Measurements from ENCODE around the gene NSMF.
A peak's percentile ranks its signal among the peaks of the same experiment; 100 is the strongest.

The NSMF gene

DNA sequence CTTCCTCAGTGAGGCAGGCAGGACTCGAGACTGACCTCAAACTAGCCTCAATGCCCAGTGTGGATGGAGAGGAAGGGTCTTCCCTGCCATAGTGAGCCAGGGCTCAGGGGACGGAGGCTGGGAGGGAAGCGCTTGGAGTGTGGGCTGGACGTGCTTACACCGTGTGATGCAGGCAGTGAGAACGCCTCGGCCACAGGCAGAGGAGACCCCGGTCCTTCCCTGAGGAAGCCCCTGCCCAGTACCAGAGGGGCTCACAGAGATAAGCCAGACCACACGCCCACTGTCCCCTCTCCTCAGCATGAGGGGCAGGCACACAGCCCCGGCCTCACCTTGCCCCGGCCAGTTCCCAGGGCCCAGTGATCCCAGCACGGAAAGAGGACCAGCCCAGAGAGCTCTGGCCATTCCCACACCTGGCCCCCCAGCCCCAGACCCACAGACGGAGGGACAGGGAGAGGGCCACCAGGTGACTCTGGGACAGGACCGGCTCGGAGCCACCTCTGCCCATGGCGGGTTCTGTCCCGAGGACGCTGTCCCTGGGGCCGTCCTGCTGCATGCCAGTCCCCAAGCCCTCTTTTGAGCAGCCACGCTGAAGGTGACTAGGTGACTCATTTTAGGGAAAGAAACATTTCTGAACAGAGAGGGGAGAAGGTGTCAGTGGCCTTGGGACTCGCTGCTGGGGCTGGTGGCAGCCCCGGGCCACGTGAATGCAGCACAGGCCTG lies 6.0 kb upstream of the NSMF start:
- Histone ChIP-seq H3K36me3 (no peaks in the 10 kb centered on the region), H3K4me1 (no peaks in the 10 kb centered on the region), H3K4me3 (ENCODE audit: low read depth, low read length) (no peak overlapping the region), H3K27me3 (no peaks in the 10 kb centered on the region), H3K9me3 (no peaks in the 10 kb centered on the region)
- DNase-seq, result no peak
- TF ChIP-seq, protein P1, sequence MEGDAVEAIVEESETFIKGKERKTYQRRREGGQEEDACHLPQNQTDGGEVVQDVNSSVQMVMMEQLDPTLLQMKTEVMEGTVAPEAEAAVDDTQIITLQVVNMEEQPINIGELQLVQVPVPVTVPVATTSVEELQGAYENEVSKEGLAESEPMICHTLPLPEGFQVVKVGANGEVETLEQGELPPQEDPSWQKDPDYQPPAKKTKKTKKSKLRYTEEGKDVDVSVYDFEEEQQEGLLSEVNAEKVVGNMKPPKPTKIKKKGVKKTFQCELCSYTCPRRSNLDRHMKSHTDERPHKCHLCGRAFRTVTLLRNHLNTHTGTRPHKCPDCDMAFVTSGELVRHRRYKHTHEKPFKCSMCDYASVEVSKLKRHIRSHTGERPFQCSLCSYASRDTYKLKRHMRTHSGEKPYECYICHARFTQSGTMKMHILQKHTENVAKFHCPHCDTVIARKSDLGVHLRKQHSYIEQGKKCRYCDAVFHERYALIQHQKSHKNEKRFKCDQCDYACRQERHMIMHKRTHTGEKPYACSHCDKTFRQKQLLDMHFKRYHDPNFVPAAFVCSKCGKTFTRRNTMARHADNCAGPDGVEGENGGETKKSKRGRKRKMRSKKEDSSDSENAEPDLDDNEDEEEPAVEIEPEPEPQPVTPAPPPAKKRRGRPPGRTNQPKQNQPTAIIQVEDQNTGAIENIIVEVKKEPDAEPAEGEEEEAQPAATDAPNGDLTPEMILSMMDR (IDR thresholded peaks at IDR 0.05; ENCODE audit: low read depth, low read length), result no peak

DNA sequence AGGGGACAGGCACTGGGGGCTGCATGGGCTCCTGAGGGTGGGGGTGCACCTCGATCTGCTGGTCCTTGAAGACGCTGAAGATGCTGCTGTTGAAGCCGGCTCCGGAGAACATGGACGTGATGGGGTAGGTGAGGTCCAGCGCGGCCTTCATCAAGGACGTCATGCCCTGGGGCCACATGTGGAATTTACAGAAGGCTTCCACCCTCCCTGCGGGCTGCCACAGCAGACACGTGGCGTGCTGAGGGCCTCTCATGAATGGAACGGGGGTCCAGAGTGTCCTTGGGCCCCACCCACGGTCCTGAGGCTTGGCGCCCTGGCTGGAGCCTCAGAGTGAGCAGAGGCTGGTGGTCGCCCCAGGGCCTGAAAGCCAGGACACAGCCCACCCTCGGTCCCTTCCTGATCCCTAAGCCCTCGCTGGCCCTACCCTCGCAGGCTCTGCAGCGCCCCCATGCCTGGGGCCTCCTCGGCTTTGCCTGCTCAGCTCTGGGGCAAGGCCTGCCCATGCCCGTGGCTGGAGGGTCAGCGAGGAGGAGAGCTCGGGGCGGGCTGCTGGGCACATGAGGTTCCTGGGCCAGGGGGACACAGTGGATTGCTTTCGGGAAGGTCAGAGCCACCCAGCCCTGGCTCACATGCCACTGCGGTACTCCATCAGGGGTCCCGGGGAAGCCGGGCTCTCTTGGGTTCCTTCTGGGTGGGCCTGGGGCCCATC lies 5.3 kb upstream of the NSMF start:
- Histone ChIP-seq H3K4me3 (ENCODE audit: low read depth, low read length) (no peak overlapping the region), H3K9me3 (no peaks in the 10 kb centered on the region), H3K4me1 (peaks cover 4% of the 10 kb centered on the region), H3K36me3 (no peaks in the 10 kb centered on the region), H3K27me3 (no peaks in the 10 kb centered on the region)
- no peak for DNase-seq
- TF ChIP-seq, protein P1 (IDR thresholded peaks at IDR 0.05; ENCODE audit: low read depth, low read length), result no peak

DNA sequence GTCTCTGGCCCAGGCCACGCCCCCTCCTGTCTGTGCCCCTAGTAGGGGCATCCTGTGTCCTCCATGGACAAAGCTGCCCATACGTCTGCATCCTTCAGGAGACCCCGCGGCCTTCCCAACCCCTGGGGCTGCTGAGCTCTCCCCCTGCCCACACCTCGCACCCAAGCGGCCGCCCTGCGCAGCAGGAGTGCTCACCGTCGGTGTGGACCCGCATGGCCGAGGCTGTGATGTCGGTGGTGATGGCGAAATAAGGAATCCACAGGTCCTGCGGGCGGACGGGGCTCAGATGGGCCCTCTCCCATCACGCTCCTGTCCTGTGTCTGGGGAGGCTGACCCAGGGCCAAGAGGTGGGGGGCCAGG lies 4.8 kb upstream of the NSMF start:
- no peaks in the 10 kb centered on the region for H3K36me3 ChIP-seq
- TF ChIP-seq, protein P1 (IDR thresholded peaks at IDR 0.05; ENCODE audit: low read depth, low read length), result no peak
- H3K27me3 ChIP-seq, result no peaks in the 10 kb centered on the region
- peaks cover 5% of the 10 kb centered on the region for H3K4me1 ChIP-seq
- DNase-seq, result no peak
- H3K9me3 ChIP-seq, result no peaks in the 10 kb centered on the region
- H3K4me3 ChIP-seq (ENCODE audit: low read depth, low read length), result no peak overlapping the region

DNA sequence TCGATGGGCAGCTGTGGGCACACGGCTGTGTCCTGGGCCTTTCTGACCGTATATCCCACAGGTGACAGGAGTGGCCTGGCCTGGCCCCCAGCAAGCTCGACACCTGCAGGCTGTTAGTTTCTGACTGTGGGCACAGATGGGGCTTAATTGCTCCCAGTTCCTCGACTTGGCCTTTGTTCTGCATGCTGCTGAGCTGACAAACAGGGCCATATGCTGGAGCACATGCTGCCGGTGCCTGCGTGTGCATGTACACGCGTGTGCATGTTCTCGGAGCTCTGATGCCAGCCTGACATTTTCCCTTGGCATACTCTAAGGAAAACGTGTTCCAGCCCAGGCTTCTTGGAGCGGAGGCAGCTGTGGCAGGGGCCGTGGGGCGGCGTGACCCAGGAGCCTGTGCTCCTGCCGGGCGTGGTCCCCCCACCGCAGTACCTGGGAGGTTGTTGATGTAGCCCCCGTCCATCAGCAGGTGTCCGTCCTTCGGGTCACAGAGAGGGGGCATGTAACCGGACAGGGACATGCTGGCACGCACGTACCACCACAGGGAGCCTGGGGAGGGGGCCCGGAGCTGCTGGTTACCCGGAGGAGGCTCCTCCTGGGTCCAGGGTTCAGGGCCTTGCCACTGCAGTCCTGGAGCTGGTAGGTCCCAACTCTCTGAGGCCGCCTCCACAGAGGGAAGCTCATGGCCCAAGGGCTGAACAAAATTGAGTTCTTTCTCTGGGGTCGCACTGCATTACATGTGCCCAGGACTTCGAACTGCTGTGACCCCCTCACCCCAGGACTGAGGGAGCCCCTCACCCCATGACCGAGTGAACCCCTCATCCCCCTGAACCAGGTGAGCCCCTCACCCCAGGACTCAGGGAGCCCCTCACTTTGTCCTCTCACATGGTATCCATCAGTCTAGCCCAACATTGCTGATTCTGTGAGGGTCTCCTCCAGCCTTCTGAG lies 4.1 kb upstream of the NSMF start:
- H3K36me3 ChIP-seq, result 0 out of 2 replicates have a peak, but pooled peaks cover 3% of the 10 kb centered on the region
- peaks cover 5% of the 10 kb centered on the region for H3K4me1 ChIP-seq
- TF ChIP-seq, protein P1 (IDR thresholded peaks at IDR 0.05; ENCODE audit: low read depth, low read length), result no peak
- no peak overlapping the region for H3K4me3 ChIP-seq (ENCODE audit: low read depth, low read length)
- no peaks in the 10 kb centered on the region for H3K27me3 ChIP-seq
- H3K9me3 ChIP-seq, result no peaks in the 10 kb centered on the region
- DNase-seq, result no peak

DNA sequence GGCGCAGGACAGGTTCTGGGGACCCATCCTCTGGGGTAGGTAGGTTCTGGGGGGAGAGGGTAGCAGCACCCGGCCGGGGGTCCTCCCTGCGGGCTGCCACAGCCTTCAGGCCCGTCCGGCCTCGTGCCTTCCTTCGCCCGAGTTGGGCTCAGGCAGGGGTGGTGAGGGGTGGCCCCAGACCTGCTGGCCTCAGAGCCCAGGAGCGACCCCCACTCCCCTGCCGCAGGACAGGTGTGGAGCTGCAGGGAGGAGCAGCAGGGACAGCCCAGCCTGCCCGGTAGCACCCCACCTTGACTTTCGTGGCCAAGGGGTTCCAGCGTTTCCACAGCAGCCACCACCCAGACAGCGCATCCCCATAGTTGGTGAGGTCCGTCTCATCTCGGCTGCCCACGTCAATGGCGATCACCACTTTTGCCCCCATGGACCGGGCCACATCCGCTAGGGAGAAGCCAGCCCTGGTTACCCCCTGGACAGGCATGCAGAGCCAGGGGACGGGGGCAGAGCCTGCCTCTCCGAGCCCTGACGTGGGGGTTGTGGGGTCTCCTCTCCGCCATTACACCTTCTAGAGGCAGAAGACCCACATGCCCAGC lies 3.4 kb upstream of the NSMF start:
- H3K4me3 ChIP-seq (ENCODE audit: low read depth, low read length), result no peak overlapping the region
- peaks cover 11% of the 10 kb centered on the region for H3K4me1 ChIP-seq
- H3K9me3 ChIP-seq, result no peaks in the 10 kb centered on the region
- peaks cover 11% of the 10 kb centered on the region for H3K36me3 ChIP-seq
- no peaks in the 10 kb centered on the region for H3K27me3 ChIP-seq
- peak; percentile 11 for DNase-seq
- TF ChIP-seq, protein P1 (IDR thresholded peaks at IDR 0.05; ENCODE audit: low read depth, low read length), result no peak

Data from BE2C (cell line).